Psoas muscle (tissue), 8 donors: ENCODE measurements around the gene MYO1B. TPM values are rescaled to one million over a fixed set of nuclear protein-coding genes. Genes with fewer than 3 reads are reported as not detected.

Experiments used
- ATAC-seq, 4 donors: fragments of 200-7000 bp; cut with Tn5 transposase; one replicate each; pipeline ENCODE4 v1.9.1; 2020; ENCODE audit warnings: moderate library complexity in 3 of 4, mild to moderate bottlenecking in 2 of 4
- DNase-seq, 2 donors: peaks; one replicate each; pipeline ENCODE4 v3.0.0-alpha.2; 2020
- H3K27ac ChIP-seq: fragments of 200-600 bp; one replicate; pipeline ENCODE4 v1.8.0; 2022
- H3K27me3 ChIP-seq, 3 donors: fragments of 200-600 bp in 1 of 3; one replicate each; pipeline versions ENCODE4 v1.6.1 to v1.8.0; 2013 to 2022; ENCODE audit warnings: low read length in 2 of 3, mild to moderate bottlenecking in 2 of 3, moderate library complexity in 1 of 3; ENCODE audit not compliant: insufficient read depth in 3 of 3
- H3K36me3 ChIP-seq, 2 donors: fragments of 200-600 bp in 1 of 2; one replicate each; pipeline versions ENCODE4 v1.6.1 to v1.8.0; 2013 to 2022; ENCODE audit warnings: low read depth in 1 of 2, mild to moderate bottlenecking in 1 of 2, moderate library complexity in 1 of 2; ENCODE audit not compliant: insufficient read depth in 1 of 2
- H3K4me1 ChIP-seq: fragments of 200-600 bp; one replicate; pipeline ENCODE4 v1.8.0; 2022
- H3K4me3 ChIP-seq: fragments of 200-600 bp; one replicate; pipeline ENCODE4 v1.8.0; 2022; ENCODE audit warnings: mild to moderate bottlenecking
- H3K9me3 ChIP-seq: fragments of 200-600 bp; one replicate; pipeline ENCODE4 v1.8.0; 2022
- WGBS, 3 donors: extraction: QIAGEN DNeasy Blood & Tissue Kit; methylation state at CpG; one replicate each; pipeline versions ENCODE4 v1.1.6 to v1.1.7; 2013; 5-methylcytosine and 5-hydroxymethylcytosine counted together
- intact Hi-C, 2 donors: fragments of 100-400 bp; cut with DNase I; formaldehyde crosslinking; loops; one replicate each; pipeline versions ENCODE4 v1.11.0 to v1.14.2; 2022
- polyA plus RNA-seq, 3 donors: library from polyadenylated mRNA; stranded (reverse); fragments of 200-250 nt; gene quantifications; one replicate each; pipeline ENCODE4 v1.2.3, GENCODE V29; 2013
- total RNA-seq, 4 donors: library from RNA; stranded (reverse); fragmentation: NEBNext Ultra II Directional in 2 of 4; extraction: Animal tissue kit (Norgen Biotek cat#: 25700) in 2 of 4; gene quantifications; one replicate each; pipeline versions ENCODE4 v1.2.1 to v1.2.4, GENCODE V29; 2021 to 2023
- TF ChIP-seq, protein P1 (sequence below): fragments of 200-600 bp; IDR thresholded peaks from one replicate; pipeline ENCODE4 v1.8.0; 2022; ENCODE audit warnings: antibody characterized with exemption
- donor health status: healthy with polysubstance abuse.
- donor health status: DM: no; HTN: no; CAD: no; lungs with moderate emphysema.
- donor health status: Bipolar disorder and iron deficiency.
- donor health status: healthy.
- donor health status: DM: yes; HTN: yes; CAD: no.
- donor health status: DM: no; HTN: no; CAD: no.
- donor health status: DM: no; HTN: no; CAD: no.
- donor health status: DM: yes; HTN: yes; CAD: no.

MYO1B gene
- total and polyA plus RNA-seq, 7 donors, result 4.4 to 14.1 (median 7.9) TPM

DNA sequence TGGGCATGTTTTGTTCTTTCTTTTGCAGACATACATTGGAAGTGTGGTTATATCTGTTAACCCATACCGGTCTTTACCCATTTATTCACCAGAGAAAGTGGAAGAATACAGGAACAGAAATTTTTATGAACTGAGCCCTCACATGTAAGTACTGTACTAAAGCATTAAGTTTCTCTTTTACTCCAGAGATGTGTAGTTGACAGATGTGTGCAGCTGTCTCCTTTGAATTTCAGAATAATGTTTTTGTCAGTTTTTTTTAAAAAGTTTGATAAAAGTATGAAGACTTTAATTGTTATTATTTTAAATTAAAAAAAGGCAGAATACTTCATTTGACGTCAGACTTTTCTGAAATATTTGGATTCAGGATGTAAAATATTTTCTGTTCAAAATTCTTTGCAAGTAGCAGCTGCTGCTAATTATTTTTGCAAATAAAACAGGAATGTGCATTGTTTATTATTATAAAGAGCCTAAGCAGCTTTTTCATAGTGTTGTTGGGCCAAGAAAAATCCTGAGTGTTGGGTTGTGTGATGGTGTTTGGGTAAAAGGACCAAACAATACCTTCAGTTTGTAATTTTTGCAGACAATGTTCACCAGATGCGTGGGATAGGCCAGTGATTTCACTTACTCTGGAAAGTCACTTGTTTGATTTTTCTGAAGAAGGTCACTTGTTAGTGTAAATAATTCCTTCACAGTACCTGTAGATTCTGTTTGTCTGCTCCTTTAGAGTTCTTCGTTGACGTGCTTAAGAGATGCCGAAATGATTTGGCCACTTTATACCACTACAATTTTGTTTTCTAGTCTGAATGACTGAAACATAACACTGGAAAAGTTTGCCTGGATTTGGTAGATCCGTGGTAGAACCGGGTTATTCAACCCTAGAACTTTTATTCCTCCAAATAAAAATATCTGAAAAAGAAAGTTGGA lies 51.1 kb downstream of the MYO1B start:
- no peak for ATAC-seq
- 35 to 48% (median 39%) methylated on average over 8 of the region's 8 CpGs for WGBS, 3 donors
- Histone ChIP-seq H3K27ac (no peak overlapping the region), H3K4me3 (no peak overlapping the region), H3K36me3 (no peaks in the 10 kb centered on the region), H3K9me3 (no peaks in the 10 kb centered on the region), H3K4me1 (no peaks in the 10 kb centered on the region), H3K27me3 (no peaks in the 10 kb centered on the region)
- intact Hi-C loops, result no loop called here
- no peak for DNase-seq
- TF ChIP-seq, protein P1, sequence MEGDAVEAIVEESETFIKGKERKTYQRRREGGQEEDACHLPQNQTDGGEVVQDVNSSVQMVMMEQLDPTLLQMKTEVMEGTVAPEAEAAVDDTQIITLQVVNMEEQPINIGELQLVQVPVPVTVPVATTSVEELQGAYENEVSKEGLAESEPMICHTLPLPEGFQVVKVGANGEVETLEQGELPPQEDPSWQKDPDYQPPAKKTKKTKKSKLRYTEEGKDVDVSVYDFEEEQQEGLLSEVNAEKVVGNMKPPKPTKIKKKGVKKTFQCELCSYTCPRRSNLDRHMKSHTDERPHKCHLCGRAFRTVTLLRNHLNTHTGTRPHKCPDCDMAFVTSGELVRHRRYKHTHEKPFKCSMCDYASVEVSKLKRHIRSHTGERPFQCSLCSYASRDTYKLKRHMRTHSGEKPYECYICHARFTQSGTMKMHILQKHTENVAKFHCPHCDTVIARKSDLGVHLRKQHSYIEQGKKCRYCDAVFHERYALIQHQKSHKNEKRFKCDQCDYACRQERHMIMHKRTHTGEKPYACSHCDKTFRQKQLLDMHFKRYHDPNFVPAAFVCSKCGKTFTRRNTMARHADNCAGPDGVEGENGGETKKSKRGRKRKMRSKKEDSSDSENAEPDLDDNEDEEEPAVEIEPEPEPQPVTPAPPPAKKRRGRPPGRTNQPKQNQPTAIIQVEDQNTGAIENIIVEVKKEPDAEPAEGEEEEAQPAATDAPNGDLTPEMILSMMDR, result no peak

DNA sequence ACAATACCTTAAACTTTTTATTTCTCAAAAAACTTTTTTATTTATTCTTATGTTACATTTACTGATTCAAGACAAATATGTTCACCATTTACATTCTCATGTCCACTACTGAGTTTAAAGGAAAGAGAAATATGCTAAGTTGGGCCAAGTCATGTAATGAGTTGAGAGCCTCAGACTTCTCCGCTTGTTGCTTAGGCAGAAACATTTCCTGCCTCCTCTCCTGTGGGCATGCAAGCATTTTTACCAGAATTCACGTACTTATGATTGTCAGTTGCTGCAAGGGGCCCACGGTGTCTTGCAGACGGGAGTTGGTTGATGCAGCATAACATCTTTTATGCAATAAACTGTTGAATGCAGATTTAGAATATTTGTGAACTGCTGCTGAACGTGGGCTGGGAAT lies 51.8 kb downstream of the MYO1B start:
- intact Hi-C loops, result no loop called here
- H3K36me3 ChIP-seq, result no peaks in the 10 kb centered on the region
- ATAC-seq, result no peak
- no peak overlapping the region for H3K4me3 ChIP-seq
- no peaks in the 10 kb centered on the region for H3K9me3 ChIP-seq
- TF ChIP-seq, protein P1, result no peak
- no peak for DNase-seq
- no peak overlapping the region for H3K27ac ChIP-seq
- H3K27me3 ChIP-seq, result no peaks in the 10 kb centered on the region
- no peaks in the 10 kb centered on the region for H3K4me1 ChIP-seq
- 24 to 33% (median 24%) methylated on average over 5 of the region's 5 CpGs for WGBS, 3 donors

DNA sequence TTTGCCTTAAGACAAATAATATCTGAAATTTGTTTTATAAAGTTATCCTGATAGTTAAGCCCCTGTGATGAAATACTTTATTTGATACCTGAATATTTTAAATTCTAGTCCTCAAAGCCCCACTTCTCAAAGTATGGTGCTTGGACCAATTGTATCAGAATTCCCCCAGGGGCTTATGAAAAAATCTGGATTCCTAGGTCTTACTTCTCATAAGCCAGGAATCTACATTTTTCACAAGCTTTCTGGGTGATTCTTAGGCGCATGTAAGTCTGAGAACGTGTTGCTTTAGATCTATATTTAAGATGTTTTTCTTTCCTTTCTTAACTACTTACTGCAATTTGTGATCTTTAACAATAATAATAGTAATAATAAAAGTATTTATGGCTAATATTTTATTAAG lies 53.1 kb downstream of the MYO1B start:
- H3K4me1 ChIP-seq, result no peaks in the 10 kb centered on the region
- ATAC-seq (no peak), DNase-seq (no peak)
- intact Hi-C loops, result no loop called here
- no peaks in the 10 kb centered on the region for H3K27me3 ChIP-seq
- no peaks in the 10 kb centered on the region for H3K9me3 ChIP-seq
- TF ChIP-seq, protein P1, result no peak
- no peak overlapping the region for H3K4me3 ChIP-seq
- no peaks in the 10 kb centered on the region for H3K36me3 ChIP-seq
- no peak overlapping the region for H3K27ac ChIP-seq
- WGBS, 3 donors, result 66 to 77% (median 72%) methylated on average over 2 of the region's 2 CpGs

DNA sequence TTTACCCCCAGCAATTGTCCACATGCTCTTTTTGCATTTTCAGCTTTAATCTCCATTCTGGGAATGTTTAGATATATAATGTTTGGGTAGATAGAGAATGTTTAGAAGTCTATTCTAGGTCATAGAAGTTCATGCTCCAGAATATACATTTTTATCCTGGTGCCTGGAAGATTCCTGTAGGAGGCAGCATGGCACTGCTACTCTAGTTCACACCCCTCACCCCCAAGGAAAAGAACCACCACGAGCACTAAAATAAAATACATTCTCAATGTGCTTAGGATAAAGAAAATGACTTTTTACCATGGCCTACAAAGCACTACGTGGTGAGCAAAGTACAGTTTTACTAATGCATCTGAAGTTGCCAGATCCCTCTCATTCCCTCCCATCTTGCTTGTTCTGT lies 53.8 kb downstream of the MYO1B start:
- DNase-seq, result no peak
- no peak for ATAC-seq
- no peaks in the 10 kb centered on the region for H3K4me1 ChIP-seq
- whole genome bisulfite sequencing, 3 donors, result 63 to 73% (median 67%) methylated on average over 2 of the region's 2 CpGs
- intact Hi-C loops, result no loop called here
- H3K27me3 ChIP-seq, result no peaks in the 10 kb centered on the region
- H3K36me3 ChIP-seq, result no peaks in the 10 kb centered on the region
- TF ChIP-seq, protein P1, result no peak
- no peaks in the 10 kb centered on the region for H3K9me3 ChIP-seq
- H3K27ac ChIP-seq, result no peak overlapping the region
- no peak overlapping the region for H3K4me3 ChIP-seq

DNA sequence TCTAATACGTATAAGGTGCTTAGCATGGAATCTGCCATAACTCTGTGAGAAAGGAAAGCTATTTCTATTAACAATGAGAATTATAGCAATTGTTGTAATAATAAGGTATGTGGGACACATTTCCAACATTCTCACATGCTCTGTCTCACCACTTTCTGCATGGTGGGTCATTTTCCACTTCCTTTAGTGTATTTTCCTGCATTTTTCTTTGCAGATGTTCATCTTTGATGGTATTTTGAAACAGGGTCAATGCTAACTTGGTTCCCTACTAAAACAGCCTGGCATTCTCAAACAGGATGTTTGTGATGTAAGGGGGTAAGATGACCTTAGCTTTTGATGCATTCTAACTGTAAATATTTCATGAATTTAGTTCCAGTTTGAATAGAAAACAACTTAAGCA lies 54.7 kb downstream of the MYO1B start:
- no peak overlapping the region for H3K27ac ChIP-seq
- no peaks in the 10 kb centered on the region for H3K4me1 ChIP-seq
- DNase-seq, result no peak
- ATAC-seq, result no peak
- no peaks in the 10 kb centered on the region for H3K27me3 ChIP-seq
- no peak overlapping the region for H3K4me3 ChIP-seq
- WGBS, 3 donors, result 93 to 100% (median 93%) methylated on average over 1 of the region's 1 CpG
- TF ChIP-seq, protein P1, result no peak
- H3K9me3 ChIP-seq, result no peaks in the 10 kb centered on the region
- H3K36me3 ChIP-seq, result no peaks in the 10 kb centered on the region
- intact Hi-C loops, result no loop called here
